IPS DF 19.7 (cell line): ENCODE data around the gene INTS6.
"Not testable (repeated sequence)": the region's sequence is repeated elsewhere in the genome, so short reads cannot be mapped to it uniquely, and the experiment has no call there.

Experiments
- DNase-seq: peaks from one replicate; pipeline ENCODE4 v3.0.0-alpha.2; 2013; ENCODE audit warnings: low read depth, low spot score

The INTS6 gene

GRCh38 chr13:51415339-51415738 is 37.5 kb downstream of the INTS6 start:
- not testable (repeated sequence) for DNase-seq

GRCh38 chr13:51412431-51412830 is 40.4 kb downstream of the INTS6 start:
- DNase-seq: no peak

DNA sequence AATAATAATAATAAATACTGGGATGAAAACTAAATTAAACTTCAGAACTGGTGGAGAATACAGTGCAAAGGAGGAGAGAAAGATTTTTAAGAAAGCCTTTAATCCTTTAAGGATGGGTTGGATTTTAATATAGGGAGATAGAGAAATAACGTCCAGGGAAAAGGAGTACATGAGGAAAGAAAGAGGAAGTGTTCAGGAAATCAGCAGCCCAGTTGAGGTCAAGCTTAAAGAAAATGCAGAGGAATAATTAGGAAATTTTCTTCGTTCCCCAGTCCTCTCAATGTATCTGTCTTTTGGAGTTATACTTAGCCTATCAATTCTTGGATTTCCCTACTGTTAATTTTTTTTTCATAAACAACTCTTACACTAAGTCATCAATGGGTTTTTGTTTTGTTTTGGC is 47.7 kb downstream of the INTS6 start:
- no peak for DNase-seq

DNA sequence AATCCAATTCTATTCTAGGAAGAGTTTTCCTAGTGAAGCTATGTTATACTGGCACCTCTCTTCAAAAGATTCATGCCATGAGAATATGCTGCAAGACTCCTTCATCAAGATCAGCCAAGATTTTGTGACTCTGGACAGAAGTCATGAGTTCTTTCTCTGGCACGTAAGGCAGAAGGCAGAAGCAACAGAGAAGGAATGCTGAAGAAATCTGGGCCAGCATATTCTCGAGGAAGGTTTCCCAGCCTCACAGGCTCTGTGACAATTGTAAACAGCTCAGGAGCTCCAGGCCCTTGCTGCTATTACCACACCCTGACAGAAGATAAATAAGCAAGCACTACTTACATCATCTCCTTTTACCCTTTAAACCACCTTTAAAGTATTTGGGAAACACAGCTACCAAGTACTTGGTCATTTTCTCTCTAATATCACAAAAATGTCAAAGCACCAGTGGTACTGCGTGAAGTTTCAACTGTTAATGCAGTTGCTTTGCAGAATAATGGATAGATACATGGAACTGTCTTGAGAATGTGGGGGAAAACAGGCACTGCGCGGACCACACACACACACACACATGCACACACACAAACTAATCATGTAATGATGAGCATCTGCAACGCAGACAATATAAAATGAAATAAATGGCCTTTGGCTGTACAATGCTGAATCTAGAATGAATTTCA is 55.4 kb downstream of the INTS6 start:
- DNase-seq: no peak

GRCh38 chr13:51396352-51396751 is 56.5 kb downstream of the INTS6 start:
- no peak for DNase-seq

- no peak for DNase-seq
Measured at GRCh38 chr13:51394724-51395123, 58.1 kb downstream of the INTS6 start.

- DNase-seq: no peak
Measured at GRCh38 chr13:51385114-51385513, 67.7 kb downstream of the INTS6 start.

GRCh38 chr13:51380269-51380668 is 72.6 kb downstream of the INTS6 start:
- no peak for DNase-seq

DNA sequence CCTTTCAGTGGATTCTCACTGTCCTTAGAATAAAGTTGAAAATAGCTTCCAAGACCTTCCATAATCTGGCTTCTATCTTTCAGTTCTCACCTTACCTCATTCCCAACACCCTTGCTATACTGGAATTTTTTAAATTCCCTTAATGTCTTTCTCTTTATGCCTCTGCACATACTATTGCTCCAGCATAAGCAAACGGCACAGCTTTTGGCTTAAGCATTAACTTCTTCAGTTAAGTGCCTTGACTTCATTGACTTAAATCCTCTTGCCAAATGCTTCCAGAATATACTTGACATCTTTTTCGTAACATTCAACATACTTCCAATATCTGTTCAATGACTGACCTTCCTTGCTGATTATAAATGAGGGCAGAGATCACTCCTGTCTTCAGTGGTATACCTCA is 79.4 kb downstream of the INTS6 start:
- DNase-seq: no peak

GRCh38 chr13:51371768-51372399 is 81.0 kb downstream of the INTS6 start:
- no peak for DNase-seq

GRCh38 chr13:51370811-51371210 is 82.0 kb downstream of the INTS6 start:
- no peak for DNase-seq

GRCh38 chr13:51370116-51370515 is 82.7 kb downstream of the INTS6 start:
- DNase-seq: no peak

- no peak for DNase-seq
Measured at GRCh38 chr13:51364404-51365008, 88.3 kb downstream of the INTS6 start.

DNA sequence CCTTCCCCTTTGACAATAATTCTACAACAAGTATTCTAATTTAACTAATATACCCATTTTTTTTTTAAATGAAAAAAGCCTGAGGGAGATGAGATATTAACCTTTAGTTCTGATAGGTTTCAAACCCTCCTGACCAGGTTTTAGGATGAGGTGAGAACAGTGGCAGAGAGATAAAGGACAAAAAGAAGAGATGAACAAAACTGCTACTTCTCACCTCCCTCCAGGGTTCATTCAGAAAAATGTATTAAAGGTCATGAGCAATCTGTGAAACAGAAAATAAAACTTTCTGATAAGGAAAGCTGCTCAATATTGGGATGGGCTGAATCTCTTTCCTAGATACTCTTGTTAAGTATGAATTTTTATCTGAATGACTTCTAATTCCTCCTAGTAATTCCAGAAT is 89.2 kb downstream of the INTS6 start:
- no peak for DNase-seq

DNA sequence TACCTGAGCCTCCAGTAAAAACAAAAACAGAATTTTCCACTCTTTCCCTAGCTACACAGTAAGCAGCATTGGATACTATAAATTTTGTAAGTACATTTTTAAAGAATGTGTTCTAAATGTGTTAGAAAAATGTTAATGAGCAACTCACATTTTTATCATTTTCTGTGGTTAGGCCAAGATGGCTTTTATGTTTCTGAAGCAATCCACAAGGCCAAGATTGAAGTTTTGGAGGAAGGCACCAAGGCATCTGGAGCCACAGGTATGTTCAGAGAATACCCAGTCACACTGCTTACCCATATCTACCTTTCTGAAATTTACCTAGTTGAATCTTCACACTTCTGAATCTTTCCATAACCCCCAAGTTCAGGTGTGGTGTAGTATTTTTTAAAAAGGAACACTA is 91.7 kb downstream of the INTS6 start:
- no peak for DNase-seq

DNA sequence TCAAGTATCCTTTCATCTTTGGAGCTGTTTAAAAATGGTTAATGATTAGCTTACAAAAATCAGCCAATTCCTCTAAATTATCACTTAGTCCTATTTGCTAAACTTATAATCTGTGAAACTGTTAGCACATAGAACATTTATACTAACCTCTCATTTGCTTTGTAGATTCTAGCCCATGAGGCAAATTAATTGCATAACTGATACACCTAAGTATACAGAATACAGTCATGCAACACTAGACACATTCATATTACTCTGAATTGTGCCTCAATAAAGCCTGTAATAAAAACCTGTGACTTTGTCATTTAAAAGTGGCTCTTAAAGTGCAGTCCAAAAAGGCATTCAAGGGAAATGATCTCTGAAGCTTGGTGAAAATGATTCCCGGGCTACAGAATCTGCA is 92.3 kb downstream of the INTS6 start:
- DNase-seq: no peak

- DNase-seq: no peak
Measured at GRCh38 chr13:51359352-51359751, 93.5 kb downstream of the INTS6 start.

- DNase-seq: no peak
Measured at GRCh38 chr13:51357928-51358595, 94.8 kb downstream of the INTS6 start.

DNA sequence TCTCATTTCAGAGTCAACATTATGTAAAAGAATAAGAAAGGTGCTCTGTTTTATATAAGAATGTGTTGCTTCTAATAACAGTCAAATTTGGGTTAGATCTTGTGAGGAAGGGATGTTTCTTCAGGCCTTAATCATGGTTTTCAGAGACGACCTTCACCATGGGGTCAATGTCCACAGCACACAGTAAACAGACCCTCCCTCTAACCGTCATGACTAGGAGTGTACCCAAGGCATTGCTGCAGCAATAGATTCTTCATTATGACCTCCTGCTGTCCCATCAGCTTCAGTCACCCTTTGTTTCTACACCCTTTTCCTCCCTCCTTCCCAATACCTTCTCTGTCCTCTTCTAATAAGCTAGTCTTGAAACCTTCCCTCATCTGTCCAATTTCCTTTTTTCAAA is 97.6 kb downstream of the INTS6 start:
- no peak for DNase-seq

GRCh38 chr13:51349016-51349415 is 103.8 kb downstream of the INTS6 start:
- no peak for DNase-seq

DNA sequence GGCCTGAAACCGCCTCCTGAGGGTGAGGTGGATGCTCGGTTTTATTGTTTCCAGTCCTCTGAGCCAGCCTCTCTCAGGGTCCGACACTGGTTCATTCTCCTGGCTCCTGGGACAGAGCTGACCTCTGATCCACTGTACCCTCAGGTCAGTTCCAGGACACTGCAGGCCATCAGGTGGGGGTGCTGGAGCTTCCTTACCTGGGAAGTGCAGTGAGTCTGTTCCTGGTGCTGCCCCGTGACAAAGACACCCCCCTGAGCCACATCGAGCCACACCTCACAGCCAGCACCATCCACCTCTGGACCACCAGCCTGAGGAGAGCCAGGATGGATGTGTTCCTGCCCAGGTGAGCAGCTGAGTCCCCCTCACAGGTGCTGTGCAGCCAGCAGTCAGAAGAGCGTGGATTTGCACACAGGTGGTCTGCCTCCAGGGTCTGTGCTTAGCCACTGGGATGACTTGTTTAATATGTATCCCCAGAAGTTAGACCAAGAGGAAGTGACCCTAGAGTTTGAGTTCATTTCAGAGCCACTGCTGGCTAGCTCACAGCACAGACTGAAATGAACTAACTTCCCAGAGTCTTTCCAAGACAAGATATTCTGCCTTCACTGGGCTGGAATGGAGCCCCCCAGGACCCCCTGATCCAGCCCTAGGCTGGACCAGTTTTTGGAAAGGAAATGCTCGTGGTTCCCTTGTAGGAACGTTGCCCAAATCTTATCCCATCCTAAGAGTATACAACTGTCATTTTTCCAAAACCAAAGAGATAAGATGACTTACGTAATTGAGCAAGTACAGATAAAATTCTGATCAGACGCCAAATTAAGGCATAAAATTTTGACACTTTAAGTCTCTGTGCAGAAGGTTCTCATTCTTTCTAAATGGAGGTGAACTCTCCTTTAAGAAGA is 104.5 kb downstream of the INTS6 start:
- no peak for DNase-seq

- DNase-seq: no peak
Measured at GRCh38 chr13:51347099-51347498, 105.7 kb downstream of the INTS6 start.
